Measurements from ENCODE around the gene PDE11A.

Gene PDE11A

DNA sequence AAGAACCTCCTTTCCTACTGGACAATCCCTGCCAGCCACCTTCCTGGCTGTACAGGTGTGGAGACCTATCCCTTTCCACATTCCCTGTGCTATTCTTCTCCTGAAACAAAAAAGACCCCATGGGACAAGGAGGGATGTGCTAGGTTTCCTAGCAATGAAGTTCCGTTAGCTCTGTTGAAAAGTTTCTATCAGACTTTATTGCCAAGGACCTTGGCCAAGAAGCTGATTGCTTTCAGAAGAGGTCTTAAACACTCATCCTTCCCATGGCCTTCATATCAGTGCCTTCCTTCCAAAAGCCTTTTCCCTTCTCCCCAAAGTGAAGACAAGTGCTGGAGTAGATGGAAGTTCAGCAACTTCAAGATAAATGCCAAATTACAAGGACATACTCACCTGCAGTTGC is 485.2 kb downstream of the PDE11A start:
- Mint-ChIP-seq H3K27me3 (ENCODE audit: low read depth) (peaks cover 8% of the 10 kb centered on the region), H3K4me1 (ENCODE audit: low read depth) (peaks cover 3% of the 10 kb centered on the region), H3K36me3 (ENCODE audit: low read depth) (no peaks in the 10 kb centered on the region), H3K9me3 (no peaks in the 10 kb centered on the region), H3K27ac (no peak overlapping the region), H3K4me3 (no peak overlapping the region)

DNA sequence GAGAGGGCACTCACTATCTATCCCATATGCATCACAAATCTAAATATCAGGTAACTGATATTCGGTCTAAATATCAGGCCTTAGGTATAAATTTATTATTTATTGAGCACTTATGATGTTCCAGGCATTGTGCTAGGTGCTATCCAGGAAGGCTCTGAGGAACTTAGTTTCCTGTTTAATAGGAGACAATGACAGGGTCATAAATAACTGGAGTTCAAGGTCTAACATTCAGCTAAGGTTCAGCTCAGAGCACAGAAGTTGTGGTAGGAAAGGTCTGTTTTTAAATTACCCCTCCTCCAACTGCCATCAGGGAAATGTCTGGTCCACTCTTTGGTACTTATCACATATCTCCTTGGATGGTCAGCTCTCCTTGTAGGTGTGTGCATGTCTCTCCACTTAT is 486.4 kb downstream of the PDE11A start:
- Mint-ChIP-seq H3K4me3 (no peak overlapping the region), H3K36me3 (ENCODE audit: low read depth) (no peaks in the 10 kb centered on the region), H3K9me3 (no peaks in the 10 kb centered on the region), H3K27ac (no peak overlapping the region), H3K27me3 (ENCODE audit: low read depth) (peaks cover 8% of the 10 kb centered on the region), H3K4me1 (ENCODE audit: low read depth) (peaks cover 1% of the 10 kb centered on the region)

DNA sequence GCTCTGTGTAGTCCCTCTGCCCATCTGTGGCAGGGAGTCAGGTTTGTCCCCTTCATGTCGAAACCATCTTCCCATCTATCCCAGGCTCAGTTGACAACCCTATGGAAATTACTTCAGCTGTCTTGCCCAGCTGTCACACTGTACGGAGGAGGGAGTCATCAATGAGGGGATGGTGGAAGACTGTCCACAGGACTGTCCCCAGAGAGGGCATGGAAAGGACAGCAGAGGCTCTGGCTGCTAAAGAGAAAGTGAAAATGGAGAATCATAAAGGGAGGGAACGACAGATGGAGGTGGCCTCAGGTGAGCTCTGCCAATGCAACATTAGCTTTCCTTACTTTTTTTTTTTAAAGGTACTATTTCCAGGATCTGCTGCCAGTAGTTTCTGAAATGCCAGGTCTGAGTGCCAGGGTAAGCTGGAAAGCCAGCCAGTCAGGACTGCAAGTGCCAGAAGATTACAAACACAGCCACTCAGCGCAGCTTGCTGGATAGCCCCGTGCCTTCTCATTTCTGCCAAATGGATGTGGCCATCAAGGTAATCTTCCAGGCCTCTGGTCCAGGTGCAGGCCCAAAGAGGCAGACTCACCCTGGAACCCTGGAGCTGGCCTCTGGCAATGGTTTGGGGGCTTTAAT is 487.2 kb downstream of the PDE11A start:
- H3K9me3 Mint-ChIP-seq: no peaks in the 10 kb centered on the region
- no peaks in the 10 kb centered on the region for H3K4me1 Mint-ChIP-seq (ENCODE audit: low read depth)
- H3K4me3 Mint-ChIP-seq: no peak overlapping the region
- H3K27me3 Mint-ChIP-seq (ENCODE audit: low read depth): peaks cover 11% of the 10 kb centered on the region
- H3K36me3 Mint-ChIP-seq (ENCODE audit: low read depth): peaks cover 1% of the 10 kb centered on the region
- H3K27ac Mint-ChIP-seq: no peak overlapping the region

GRCh38 chr2:177584030-177584692 is 488.4 kb downstream of the PDE11A start:
- H3K4me3 Mint-ChIP-seq: no peak overlapping the region
- peaks cover 1% of the 10 kb centered on the region for H3K36me3 Mint-ChIP-seq (ENCODE audit: low read depth)
- peaks cover 8% of the 10 kb centered on the region for H3K27me3 Mint-ChIP-seq (ENCODE audit: low read depth)
- no peaks in the 10 kb centered on the region for H3K4me1 Mint-ChIP-seq (ENCODE audit: low read depth)
- H3K9me3 Mint-ChIP-seq: no peaks in the 10 kb centered on the region
- no peak overlapping the region for H3K27ac Mint-ChIP-seq

DNA sequence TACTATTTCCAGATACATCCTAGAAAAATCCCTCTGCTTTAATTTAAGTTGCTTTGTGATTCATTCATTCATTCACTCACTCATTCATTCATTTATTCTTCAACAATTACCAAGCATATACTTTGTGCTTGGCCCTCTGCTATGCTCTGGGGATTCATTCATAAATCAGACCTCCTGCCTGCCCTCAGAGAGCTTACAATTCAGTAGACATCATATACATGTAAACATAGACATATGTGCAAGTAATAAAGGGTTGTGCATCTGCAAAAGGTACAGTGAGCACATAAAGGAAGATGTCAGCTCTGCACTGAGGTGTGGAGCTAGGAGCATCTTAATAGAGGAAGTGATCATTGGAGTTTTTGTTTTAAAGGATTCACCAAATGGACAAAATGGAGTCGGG is 490.6 kb downstream of the PDE11A start:
- Mint-ChIP-seq H3K9me3 (no peaks in the 10 kb centered on the region), H3K4me3 (no peak overlapping the region), H3K27ac (no peak overlapping the region), H3K36me3 (ENCODE audit: low read depth) (peaks cover 1% of the 10 kb centered on the region), H3K27me3 (ENCODE audit: low read depth) (peaks cover 7% of the 10 kb centered on the region), H3K4me1 (ENCODE audit: low read depth) (no peaks in the 10 kb centered on the region)

GRCh38 chr2:177579486-177580036 is 493.0 kb downstream of the PDE11A start:
- Mint-ChIP-seq H3K36me3 (ENCODE audit: low read depth) (peaks cover 1% of the 10 kb centered on the region), H3K4me1 (ENCODE audit: low read depth) (no peaks in the 10 kb centered on the region), H3K27ac (no peak overlapping the region), H3K4me3 (no peak overlapping the region), H3K27me3 (ENCODE audit: low read depth) (peaks cover 7% of the 10 kb centered on the region), H3K9me3 (no peaks in the 10 kb centered on the region)

GRCh38 chr2:177578454-177578853 is 494.1 kb downstream of the PDE11A start:
- Mint-ChIP-seq H3K9me3 (no peaks in the 10 kb centered on the region), H3K36me3 (ENCODE audit: low read depth) (peaks cover 1% of the 10 kb centered on the region), H3K27me3 (ENCODE audit: low read depth) (peaks cover 5% of the 10 kb centered on the region), H3K4me3 (no peak overlapping the region), H3K27ac (no peak overlapping the region), H3K4me1 (ENCODE audit: low read depth) (no peaks in the 10 kb centered on the region)

DNA sequence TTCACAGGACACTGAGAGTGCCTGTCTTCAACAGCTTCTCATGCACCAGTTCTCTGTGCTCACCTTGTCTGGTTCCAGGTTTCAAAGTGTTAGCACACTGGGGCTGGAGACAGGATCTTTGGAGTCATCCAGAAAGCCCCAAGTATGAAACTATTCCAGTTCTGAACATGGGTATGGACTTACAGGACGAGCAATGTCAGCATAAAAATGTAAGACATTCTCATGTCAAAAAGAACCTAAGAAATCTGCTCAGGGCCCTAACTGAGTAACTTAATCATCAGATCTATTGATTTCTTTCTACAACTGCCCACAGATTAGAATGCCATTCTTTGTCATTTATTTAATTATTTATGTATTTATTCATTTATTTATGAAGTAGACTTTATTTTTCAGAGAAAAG is 495.5 kb downstream of the PDE11A start:
- H3K27me3 Mint-ChIP-seq (ENCODE audit: low read depth): peaks cover 4% of the 10 kb centered on the region
- no peak overlapping the region for H3K27ac Mint-ChIP-seq
- no peaks in the 10 kb centered on the region for H3K4me1 Mint-ChIP-seq (ENCODE audit: low read depth)
- no peaks in the 10 kb centered on the region for H3K9me3 Mint-ChIP-seq
- no peak overlapping the region for H3K4me3 Mint-ChIP-seq
- peaks cover 1% of the 10 kb centered on the region for H3K36me3 Mint-ChIP-seq (ENCODE audit: low read depth)

DNA sequence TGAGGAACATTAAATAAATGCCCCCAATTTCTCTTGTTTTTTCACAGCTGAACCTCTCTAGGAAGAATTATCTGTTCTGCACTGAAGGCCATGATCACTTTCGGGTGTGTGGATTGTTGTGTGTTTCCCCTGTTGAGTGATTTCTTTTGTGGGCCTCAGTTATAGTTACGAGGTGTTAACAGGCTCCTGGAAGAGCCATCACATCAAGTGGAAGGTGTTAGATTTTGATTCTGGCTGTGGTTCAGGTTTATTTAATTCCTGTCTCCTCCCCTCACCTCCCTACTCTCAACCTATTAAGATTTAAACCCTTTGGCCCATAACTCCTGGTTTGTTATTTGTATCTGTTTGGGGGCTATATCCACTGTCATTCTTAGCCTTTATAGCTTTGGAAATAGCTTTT is 497.2 kb downstream of the PDE11A start:
- no peaks in the 10 kb centered on the region for H3K9me3 Mint-ChIP-seq
- no peaks in the 10 kb centered on the region for H3K36me3 Mint-ChIP-seq (ENCODE audit: low read depth)
- H3K4me1 Mint-ChIP-seq (ENCODE audit: low read depth): no peaks in the 10 kb centered on the region
- no peak overlapping the region for H3K27ac Mint-ChIP-seq
- H3K27me3 Mint-ChIP-seq (ENCODE audit: low read depth): no peaks in the 10 kb centered on the region
- H3K4me3 Mint-ChIP-seq: no peak overlapping the region

- no peaks in the 10 kb centered on the region for H3K36me3 Mint-ChIP-seq (ENCODE audit: low read depth)
Observed at GRCh38 chr2:177574356-177574755, 498.2 kb downstream of the PDE11A start.

More at GRCh38 chr2:177574356-177574755, 498.2 kb downstream of the PDE11A start:
- no peak overlapping the region for H3K4me3 Mint-ChIP-seq
- H3K4me1 Mint-ChIP-seq (ENCODE audit: low read depth): no peaks in the 10 kb centered on the region
- no peak overlapping the region for H3K27ac Mint-ChIP-seq
- H3K9me3 Mint-ChIP-seq: no peaks in the 10 kb centered on the region
- H3K27me3 Mint-ChIP-seq (ENCODE audit: low read depth): no peaks in the 10 kb centered on the region
